GM13976 (cell line): ENCODE measurements around the gene CAMK2D.
A peak's percentile ranks its signal among the peaks of the same experiment; 100 is the strongest.

Source experiments
- DNase-seq: peaks from one replicate; pipeline ENCODE4 v3.0.0; 2012; ENCODE audit warnings: low spot score
- in situ Hi-C: fragments of 300-500 bp; cut with MboI; formaldehyde crosslinking; loops from one replicate; pipeline ENCODE4 v1.12.0; 2022; ENCODE audit warnings: low sequenced_read_pairs, mixed read lengths, inconsistent platforms; ENCODE audit not compliant: unreplicated experiment
- TF ChIP-seq, protein P1 (sequence below): IDR thresholded peaks from 2 replicates; pipeline ENCODE4 v1.5.1; 2012; ENCODE audit warnings: borderline replicate concordance, mild to moderate bottlenecking; ENCODE audit not compliant: insufficient read depth; ENCODE audit errors: extremely low read depth, missing control alignments, control extremely low read depth

Gene CAMK2D

DNA sequence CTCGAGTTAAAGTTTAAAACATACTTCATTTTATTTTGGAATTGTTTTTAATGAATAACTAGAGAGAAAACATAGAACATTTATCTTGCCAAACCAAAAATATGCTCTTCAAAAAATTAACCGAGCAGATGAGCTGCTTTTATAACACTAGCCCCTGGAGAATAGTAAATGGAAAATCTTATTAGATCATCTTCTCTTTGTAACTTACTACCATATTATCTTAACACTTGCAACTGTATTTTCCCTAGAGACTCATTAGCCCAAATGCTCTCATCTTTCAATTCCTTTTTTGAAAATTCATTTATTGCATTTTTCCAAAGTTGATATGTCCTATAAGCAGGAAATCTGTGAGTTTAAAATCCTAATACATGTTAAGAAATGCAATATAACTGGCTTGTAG, 143.3 kb downstream of the CAMK2D start:
- no peak for DNase-seq
- in situ Hi-C loops = no loop called here
- TF ChIP-seq, protein P1, sequence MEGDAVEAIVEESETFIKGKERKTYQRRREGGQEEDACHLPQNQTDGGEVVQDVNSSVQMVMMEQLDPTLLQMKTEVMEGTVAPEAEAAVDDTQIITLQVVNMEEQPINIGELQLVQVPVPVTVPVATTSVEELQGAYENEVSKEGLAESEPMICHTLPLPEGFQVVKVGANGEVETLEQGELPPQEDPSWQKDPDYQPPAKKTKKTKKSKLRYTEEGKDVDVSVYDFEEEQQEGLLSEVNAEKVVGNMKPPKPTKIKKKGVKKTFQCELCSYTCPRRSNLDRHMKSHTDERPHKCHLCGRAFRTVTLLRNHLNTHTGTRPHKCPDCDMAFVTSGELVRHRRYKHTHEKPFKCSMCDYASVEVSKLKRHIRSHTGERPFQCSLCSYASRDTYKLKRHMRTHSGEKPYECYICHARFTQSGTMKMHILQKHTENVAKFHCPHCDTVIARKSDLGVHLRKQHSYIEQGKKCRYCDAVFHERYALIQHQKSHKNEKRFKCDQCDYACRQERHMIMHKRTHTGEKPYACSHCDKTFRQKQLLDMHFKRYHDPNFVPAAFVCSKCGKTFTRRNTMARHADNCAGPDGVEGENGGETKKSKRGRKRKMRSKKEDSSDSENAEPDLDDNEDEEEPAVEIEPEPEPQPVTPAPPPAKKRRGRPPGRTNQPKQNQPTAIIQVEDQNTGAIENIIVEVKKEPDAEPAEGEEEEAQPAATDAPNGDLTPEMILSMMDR = no peak

DNA sequence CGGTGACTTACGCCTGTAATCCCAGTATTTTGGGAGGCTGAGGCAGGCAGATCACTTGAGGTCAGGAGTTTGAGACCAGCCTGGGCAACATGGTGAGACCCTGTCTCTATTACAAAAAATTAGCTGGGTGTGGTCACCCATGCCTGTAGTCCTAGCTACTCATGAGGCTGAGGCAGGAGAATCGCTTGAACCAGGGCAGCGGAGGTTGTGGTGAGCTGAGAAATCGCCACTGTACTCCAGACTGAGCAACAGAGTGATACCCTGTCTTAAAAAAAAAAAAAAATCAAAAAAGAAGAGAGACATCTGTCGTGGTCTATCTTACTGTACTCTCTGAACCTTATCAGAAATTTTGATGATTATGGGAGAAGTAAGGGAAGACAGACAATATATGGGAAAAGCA, 144.3 kb downstream of the CAMK2D start:
- TF ChIP-seq, protein P1 = no peak
- in situ Hi-C loops = no loop called here
- no peak for DNase-seq

DNA sequence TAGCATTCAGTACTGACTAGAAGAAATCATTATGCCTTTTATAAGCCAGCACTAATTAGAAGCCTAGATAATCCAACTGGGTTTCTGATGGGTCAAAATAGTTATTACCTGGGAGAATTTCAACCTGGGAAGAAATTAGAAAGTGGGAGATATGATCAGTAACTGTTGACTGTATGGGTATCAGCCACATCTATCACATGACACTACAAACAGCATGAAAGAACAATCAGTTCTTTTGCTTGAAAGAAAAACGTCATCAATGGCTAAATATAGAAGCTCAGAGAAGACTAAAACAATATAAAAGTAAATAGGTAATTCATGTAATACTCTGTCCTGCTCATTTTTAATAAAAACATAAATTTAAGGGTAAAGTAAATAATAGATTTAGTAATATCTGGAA, 145.1 kb downstream of the CAMK2D start:
- in situ Hi-C loops = no loop called here
- DNase-seq = no peak
- TF ChIP-seq, protein P1 = no peak

DNA sequence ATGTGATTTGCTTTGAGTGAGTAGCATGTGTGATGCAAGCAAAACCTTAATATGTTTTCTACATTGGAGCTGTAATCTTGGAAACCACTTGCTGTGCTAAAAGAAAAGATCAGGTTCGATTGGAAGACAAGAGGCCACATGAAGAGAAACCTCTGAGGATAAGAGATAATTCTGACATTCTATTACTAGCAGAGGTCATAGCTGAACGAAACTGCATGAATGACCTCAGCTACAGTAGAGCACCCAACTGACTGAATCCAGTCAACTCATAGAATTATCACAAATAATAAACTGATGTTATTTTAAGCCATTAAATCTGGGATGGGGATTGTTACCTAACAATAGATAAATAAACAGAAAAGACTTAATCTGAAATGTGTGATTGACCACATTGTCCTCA, 147.1 kb downstream of the CAMK2D start:
- TF ChIP-seq, protein P1 = no peak
- in situ Hi-C loops = no loop called here
- no peak for DNase-seq

DNA sequence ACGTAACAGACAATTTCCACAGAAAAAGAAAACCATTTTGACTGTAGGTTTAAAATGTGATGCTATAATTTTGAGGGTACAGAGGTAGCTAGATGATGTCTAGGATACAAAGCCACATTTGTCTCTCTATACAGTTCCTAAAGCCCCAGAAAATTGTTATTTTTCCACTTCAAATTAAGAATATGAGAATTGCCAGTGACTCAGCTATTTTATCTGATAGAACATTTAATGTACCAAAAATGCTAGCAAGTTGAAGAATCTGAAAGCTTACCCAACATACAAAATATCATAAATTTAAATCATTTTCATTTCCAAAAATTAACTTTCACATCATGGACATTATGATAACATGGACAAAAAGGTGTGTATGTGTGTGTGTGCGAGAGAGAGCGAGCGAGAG, 148.0 kb downstream of the CAMK2D start:
- no peak for DNase-seq
- in situ Hi-C loops = no loop called here
- TF ChIP-seq, protein P1 = no peak

DNA sequence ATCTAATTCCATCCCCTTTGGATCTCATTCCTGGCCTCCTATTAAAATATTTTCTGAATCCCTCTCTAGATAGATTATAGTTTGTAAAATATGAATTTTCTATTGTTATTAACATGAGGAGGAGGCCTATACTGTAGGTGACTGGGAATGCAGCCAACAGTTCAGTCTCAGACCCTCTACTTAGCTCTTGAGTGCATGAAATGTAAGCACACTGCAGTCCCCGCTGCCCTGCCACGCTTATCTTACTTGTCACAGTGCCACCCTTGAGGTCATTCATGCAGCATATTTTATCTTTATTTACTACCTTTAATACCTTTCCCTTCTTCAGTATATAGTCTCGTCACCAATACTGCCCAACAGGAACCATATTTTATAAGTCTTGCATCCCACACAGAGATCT, 151.0 kb downstream of the CAMK2D start:
- no peak for DNase-seq
- TF ChIP-seq, protein P1 = no peak
- in situ Hi-C loops = no loop called here

DNA sequence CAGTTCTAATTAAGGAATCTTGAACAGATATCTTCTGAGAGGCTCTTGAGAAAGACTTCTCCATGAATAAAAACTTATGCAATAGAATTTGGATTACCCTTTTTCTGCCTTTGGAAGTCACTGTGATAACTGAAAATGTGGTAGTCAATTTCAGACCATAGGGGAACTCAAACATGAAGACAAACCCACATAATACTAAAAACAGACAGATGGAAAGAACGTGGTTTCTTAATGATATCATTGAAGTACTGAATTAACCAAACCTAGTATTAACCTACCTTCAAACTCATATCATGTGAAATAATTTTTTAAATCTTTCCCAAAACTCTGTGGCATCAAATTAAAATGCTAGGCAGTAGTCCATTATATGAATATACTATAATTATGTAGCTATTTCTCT, 153.5 kb downstream of the CAMK2D start:
- TF ChIP-seq, protein P1 = no peak
- DNase-seq = peak; percentile 37
- in situ Hi-C loops = no loop called here
